ENCODE results near the gene COMMD10. TPM values are rescaled to one million over a fixed set of nuclear protein-coding genes. Genes with fewer than 3 reads are reported as not detected.

The COMMD10 gene
- total RNA-seq, 1 donor from 2014 or later, result 23.3 TPM

DNA sequence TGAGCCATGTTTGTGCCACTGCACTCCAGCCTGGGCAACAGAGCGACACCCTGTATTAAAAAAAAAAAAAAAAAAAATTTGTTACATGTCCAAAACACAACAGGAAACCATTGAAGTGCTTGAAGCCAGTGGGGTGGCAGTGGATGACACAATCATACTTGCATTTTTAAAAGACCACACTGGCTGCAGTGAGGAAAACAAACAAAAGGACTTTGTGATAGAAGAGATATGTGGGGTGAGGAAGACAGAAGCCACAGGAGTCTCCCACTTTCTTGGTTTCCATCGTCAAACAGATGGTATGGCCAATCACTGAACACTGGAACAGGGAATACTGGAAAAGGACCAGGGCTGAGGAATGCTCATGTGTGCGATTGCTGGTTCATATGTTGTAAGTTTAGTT lies 20.9 kb upstream of the COMMD10 start:
- no peaks in the 10 kb centered on the region for H3K36me3 Mint-ChIP-seq
- H3K4me3 Mint-ChIP-seq, result no peak overlapping the region
- TF ChIP-seq, protein P1, sequence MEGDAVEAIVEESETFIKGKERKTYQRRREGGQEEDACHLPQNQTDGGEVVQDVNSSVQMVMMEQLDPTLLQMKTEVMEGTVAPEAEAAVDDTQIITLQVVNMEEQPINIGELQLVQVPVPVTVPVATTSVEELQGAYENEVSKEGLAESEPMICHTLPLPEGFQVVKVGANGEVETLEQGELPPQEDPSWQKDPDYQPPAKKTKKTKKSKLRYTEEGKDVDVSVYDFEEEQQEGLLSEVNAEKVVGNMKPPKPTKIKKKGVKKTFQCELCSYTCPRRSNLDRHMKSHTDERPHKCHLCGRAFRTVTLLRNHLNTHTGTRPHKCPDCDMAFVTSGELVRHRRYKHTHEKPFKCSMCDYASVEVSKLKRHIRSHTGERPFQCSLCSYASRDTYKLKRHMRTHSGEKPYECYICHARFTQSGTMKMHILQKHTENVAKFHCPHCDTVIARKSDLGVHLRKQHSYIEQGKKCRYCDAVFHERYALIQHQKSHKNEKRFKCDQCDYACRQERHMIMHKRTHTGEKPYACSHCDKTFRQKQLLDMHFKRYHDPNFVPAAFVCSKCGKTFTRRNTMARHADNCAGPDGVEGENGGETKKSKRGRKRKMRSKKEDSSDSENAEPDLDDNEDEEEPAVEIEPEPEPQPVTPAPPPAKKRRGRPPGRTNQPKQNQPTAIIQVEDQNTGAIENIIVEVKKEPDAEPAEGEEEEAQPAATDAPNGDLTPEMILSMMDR (IDR thresholded peaks at IDR 0.05; ENCODE audit: unreplicated experiment), result no peak
- DNase-seq (ENCODE audit: low spot score in 2 of 2, unreplicated experiment in 2 of 2), result no peak
- H3K9me3 Mint-ChIP-seq, result no peaks in the 10 kb centered on the region
- no peak overlapping the region for H3K27ac Mint-ChIP-seq
- peaks cover 20% of the 10 kb centered on the region for H3K27me3 Mint-ChIP-seq (ENCODE audit: low read depth)
- H3K4me1 Mint-ChIP-seq, result no peaks in the 10 kb centered on the region

DNA sequence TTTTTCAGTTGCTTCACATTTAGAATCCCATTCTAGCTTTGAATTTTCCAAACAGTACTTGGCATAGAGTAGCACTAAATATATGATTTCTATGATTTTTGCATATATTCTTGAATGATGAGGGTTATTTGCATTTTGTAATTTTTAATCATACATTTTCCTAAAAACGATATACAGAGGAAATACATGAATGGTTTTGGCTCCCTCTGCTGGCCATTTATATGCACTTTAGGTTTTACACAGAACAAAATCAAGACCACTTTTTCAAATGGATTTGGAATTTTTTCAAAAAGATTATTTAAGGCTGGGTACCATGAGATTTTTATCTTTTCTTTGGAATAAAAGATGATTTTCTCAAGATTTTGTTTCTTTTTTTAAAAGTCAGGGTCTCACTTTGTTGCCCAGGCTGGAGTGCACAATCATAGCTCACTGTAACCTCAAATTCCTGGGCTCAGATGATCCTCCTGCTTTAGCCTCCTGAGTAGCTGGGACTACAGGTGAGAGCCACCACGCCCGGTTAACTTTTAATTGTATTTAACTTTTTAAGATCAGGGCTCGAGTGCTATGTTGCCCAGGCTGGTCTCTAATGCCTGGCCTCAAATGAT lies 16.7 kb upstream of the COMMD10 start:
- Mint-ChIP-seq H3K27me3 (ENCODE audit: low read depth) (peaks cover 25% of the 10 kb centered on the region), H3K9me3 (no peaks in the 10 kb centered on the region), H3K4me3 (no peak overlapping the region), H3K27ac (no peak overlapping the region), H3K4me1 (no peaks in the 10 kb centered on the region), H3K36me3 (no peaks in the 10 kb centered on the region)
- TF ChIP-seq, protein P1 (IDR thresholded peaks at IDR 0.05; ENCODE audit: unreplicated experiment), result peak; percentile 97
- no peak for DNase-seq (ENCODE audit: low spot score in 2 of 2, unreplicated experiment in 2 of 2)

DNA sequence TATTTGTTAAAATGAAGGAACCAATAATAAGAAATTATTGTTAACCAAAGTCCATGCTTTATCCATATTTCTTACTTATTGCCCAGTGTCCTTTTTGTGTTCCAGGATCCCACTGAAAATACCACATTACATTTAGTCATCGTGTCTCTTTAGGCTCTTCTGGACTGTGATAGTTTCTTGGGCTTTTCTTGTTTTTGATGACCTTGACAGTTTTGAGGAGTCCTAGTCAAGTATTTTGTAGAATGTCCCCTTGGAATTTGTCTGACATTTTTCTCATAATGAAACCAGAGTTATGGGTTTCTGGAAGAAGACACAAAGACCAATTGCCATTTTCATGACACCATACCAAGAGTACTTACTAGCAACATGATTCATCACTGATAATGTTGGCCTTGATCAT lies 13.6 kb upstream of the COMMD10 start:
- peaks cover 8% of the 10 kb centered on the region for H3K4me1 Mint-ChIP-seq
- H3K27ac Mint-ChIP-seq, result no peak overlapping the region
- H3K27me3 Mint-ChIP-seq (ENCODE audit: low read depth), result peaks cover 15% of the 10 kb centered on the region
- TF ChIP-seq, protein P1 (IDR thresholded peaks at IDR 0.05; ENCODE audit: unreplicated experiment), result no peak
- H3K4me3 Mint-ChIP-seq, result no peak overlapping the region
- no peaks in the 10 kb centered on the region for H3K36me3 Mint-ChIP-seq
- H3K9me3 Mint-ChIP-seq, result no peaks in the 10 kb centered on the region
- no peak for DNase-seq (ENCODE audit: low spot score in 2 of 2, unreplicated experiment in 2 of 2)

DNA sequence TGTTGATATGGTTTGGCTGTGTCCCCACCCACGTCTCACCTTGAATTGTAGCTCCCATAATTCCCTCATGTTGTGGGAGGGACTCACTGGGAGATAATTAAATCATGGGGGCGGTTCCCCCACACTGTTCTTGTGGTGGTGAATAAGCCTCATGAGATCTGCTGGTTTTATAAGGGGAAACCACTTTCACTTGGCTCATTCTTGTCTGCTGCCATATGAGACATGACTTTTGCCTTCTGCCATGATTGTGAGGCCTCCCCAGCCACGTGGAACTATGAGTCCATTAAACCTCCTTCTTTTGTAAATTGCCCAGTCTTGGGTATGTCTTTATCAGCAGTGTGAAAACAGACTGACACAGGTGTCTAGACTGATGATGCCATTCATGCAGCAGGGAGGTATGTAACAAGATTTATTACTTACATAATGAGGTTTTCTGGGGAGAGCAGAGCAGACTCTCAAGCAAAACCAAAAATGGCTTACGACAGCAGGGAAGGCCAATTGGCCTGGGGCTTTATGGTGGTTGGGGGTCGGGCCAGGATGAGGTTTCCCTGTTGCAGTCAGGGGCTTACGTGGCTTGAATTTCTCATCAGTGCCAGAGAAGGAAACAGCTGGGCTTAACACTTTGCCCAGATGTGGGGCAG lies 9.5 kb upstream of the COMMD10 start:
- DNase-seq (ENCODE audit: low spot score in 2 of 2, unreplicated experiment in 2 of 2), result no peak
- Mint-ChIP-seq H3K36me3 (no peaks in the 10 kb centered on the region), H3K4me3 (no peak overlapping the region), H3K27ac (no peak overlapping the region), H3K9me3 (no peaks in the 10 kb centered on the region), H3K27me3 (ENCODE audit: low read depth) (peaks cover 10% of the 10 kb centered on the region), H3K4me1 (peaks cover 12% of the 10 kb centered on the region)
- TF ChIP-seq, protein P1 (IDR thresholded peaks at IDR 0.05; ENCODE audit: unreplicated experiment), result no peak

DNA sequence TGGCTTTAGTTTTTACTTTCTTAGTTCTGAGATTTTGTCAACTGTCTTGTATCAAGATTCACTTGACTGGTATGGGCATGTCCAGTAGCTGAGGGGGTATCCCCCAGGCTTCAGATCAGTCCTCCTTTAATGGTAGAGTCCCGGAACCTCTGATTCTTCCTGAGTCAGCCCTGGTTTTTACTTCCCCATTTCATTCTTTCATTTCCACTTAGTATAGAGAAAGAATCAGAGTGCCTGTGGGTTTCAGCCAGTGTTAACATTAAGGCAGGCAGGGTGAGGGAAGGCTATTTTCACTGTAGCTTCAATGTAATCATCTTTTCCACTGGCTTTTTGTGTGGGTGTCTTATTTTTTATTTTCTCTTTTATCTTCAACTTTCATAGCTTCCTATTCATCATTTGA lies 8.3 kb upstream of the COMMD10 start:
- H3K27ac Mint-ChIP-seq, result no peak overlapping the region
- H3K27me3 Mint-ChIP-seq (ENCODE audit: low read depth), result peaks cover 2% of the 10 kb centered on the region

More for the DNA sequence above, 8.3 kb upstream of the COMMD10 start:
- H3K9me3 Mint-ChIP-seq, result no peaks in the 10 kb centered on the region
- DNase-seq (ENCODE audit: low spot score in 2 of 2, unreplicated experiment in 2 of 2), result no peak
- TF ChIP-seq, protein P1 (IDR thresholded peaks at IDR 0.05; ENCODE audit: unreplicated experiment), result no peak
- peaks cover 5% of the 10 kb centered on the region for H3K36me3 Mint-ChIP-seq
- H3K4me1 Mint-ChIP-seq, result peaks cover 12% of the 10 kb centered on the region
- H3K4me3 Mint-ChIP-seq, result no peak overlapping the region

All from mesothelial cell of epicardium (in vitro differentiated cells).